Colonic mucosa (tissue), 4 donors: ENCODE results near the gene TSHZ1. TPM values are rescaled to one million over a fixed set of nuclear protein-coding genes. Genes with fewer than 3 reads are reported as not detected.
A peak's percentile ranks its signal among the peaks of the same experiment; 100 is the strongest.

Experiments
- DNase-seq: peaks from one replicate; pipeline ENCODE4 v3.0.0-alpha.2; 2020
- H3K27ac ChIP-seq: fragments of 200-600 bp; one replicate; pipeline ENCODE4 v1.8.0; 2021
- H3K27me3 ChIP-seq: fragments of 200-600 bp; one replicate; pipeline ENCODE4 v1.8.0; 2021
- H3K36me3 ChIP-seq: fragments of 200-600 bp; one replicate; pipeline ENCODE4 v1.8.0; 2021
- H3K4me1 ChIP-seq: fragments of 200-600 bp; one replicate; pipeline ENCODE4 v1.8.0; 2021; ENCODE audit warnings: mild to moderate bottlenecking
- H3K4me3 ChIP-seq: fragments of 200-600 bp; one replicate; pipeline ENCODE4 v1.8.0; 2021
- H3K9ac ChIP-seq, 2 donors: one replicate each; pipeline ENCODE4 v1.7.0; 2013; ENCODE audit warnings: control low read depth in 2 of 2, low read depth in 2 of 2, low read length in 2 of 2
- H3K9me3 ChIP-seq: fragments of 200-600 bp; one replicate; pipeline ENCODE4 v1.8.0; 2021
- CTCF ChIP-seq: fragments of 200-600 bp; IDR thresholded peaks from one replicate; pipeline ENCODE4 v1.8.0; 2022; ENCODE audit warnings: antibody characterized with exemption, mild to moderate bottlenecking
- intact Hi-C: fragments of 100-400 bp; cut with DNase I; formaldehyde crosslinking; loops from one replicate; pipeline ENCODE4 v1.14.1; 2022
- total RNA-seq, 2 donors: library from RNA; stranded (reverse); fragmentation: NEBNext Ultra II Directional in 1 of 2; extraction: Animal tissue kit (Norgen Biotek cat#: 25700) in 1 of 2; gene quantifications; one replicate each; pipeline ENCODE4 v1.2.1, GENCODE V29; 2021
- donor health status: healthy.
- donor health status: DM: no; HTN: no; CAD: no.
- donor health status: DM: no; HTN: no; CAD: no.

TSHZ1 gene
- total RNA-seq, 2 donors from 2014 or later: 16.6 to 34.3 TPM

GRCh38 chr18:75173738-75174137 is 36.9 kb upstream of the TSHZ1 start:
- no peak overlapping the region for H3K9ac ChIP-seq
- no peak for TF ChIP-seq CTCF
- no peaks in the 10 kb centered on the region for H3K9me3 ChIP-seq
- H3K27me3 ChIP-seq: no peaks in the 10 kb centered on the region
- no peaks in the 10 kb centered on the region for H3K36me3 ChIP-seq
- intact Hi-C loops: no loop called here
- H3K4me1 ChIP-seq: no peaks in the 10 kb centered on the region
- DNase-seq: no peak
- no peak overlapping the region for H3K4me3 ChIP-seq
- no peak overlapping the region for H3K27ac ChIP-seq

DNA sequence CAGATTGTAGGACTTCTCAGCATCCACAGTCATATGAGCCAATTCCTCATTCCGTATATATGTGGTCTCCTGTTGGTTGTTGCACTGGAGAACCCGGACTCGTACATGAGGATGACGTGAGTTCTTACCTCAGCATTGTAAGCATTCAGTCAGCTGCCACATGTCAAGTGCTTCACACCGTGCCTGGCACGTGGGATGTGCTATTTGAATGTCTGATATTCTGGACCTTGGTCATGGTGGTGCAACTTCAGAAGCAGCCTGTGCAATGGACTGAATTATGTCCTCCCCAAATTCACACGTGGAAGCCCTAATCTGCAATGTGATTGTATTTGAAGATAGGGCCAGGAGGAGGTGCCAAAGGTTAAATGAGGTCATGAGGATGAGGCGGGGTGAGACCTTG is 33.7 kb upstream of the TSHZ1 start:
- no peak for TF ChIP-seq CTCF
- H3K9me3 ChIP-seq: no peaks in the 10 kb centered on the region
- H3K27me3 ChIP-seq: no peaks in the 10 kb centered on the region
- H3K4me1 ChIP-seq: no peaks in the 10 kb centered on the region
- intact Hi-C loops: no loop called here
- no peak for DNase-seq
- no peak overlapping the region for H3K4me3 ChIP-seq
- no peaks in the 10 kb centered on the region for H3K36me3 ChIP-seq
- no peak overlapping the region for H3K27ac ChIP-seq
- H3K9ac ChIP-seq: no peak overlapping the region

GRCh38 chr18:75178376-75178775 is 32.2 kb upstream of the TSHZ1 start:
- Histone ChIP-seq H3K36me3 (no peaks in the 10 kb centered on the region), H3K9ac (peak overlapping the region in 1 of 2 donors; percentile 24), H3K27me3 (no peaks in the 10 kb centered on the region), H3K4me1 (no peaks in the 10 kb centered on the region), H3K27ac (no peak overlapping the region), H3K9me3 (no peaks in the 10 kb centered on the region), H3K4me3 (no peak overlapping the region)
- DNase-seq: no peak
- TF ChIP-seq CTCF: no peak
- intact Hi-C loops: no loop called here

GRCh38 chr18:75179819-75180600 is 30.6 kb upstream of the TSHZ1 start:
- Histone ChIP-seq H3K9me3 (no peaks in the 10 kb centered on the region), H3K27ac (no peak overlapping the region), H3K36me3 (no peaks in the 10 kb centered on the region), H3K4me1 (no peaks in the 10 kb centered on the region), H3K4me3 (no peak overlapping the region), H3K27me3 (no peaks in the 10 kb centered on the region), H3K9ac (no peak overlapping the region)
- no peak for TF ChIP-seq CTCF
- intact Hi-C loops: no loop called here
- no peak for DNase-seq

GRCh38 chr18:75183524-75183923 is 27.1 kb upstream of the TSHZ1 start:
- Histone ChIP-seq H3K36me3 (no peaks in the 10 kb centered on the region), H3K4me3 (no peak overlapping the region), H3K9me3 (no peaks in the 10 kb centered on the region), H3K27me3 (no peaks in the 10 kb centered on the region), H3K27ac (no peak overlapping the region), H3K9ac (no peak overlapping the region), H3K4me1 (no peaks in the 10 kb centered on the region)
- DNase-seq: no peak
- intact Hi-C loops: no loop called here
- TF ChIP-seq CTCF: no peak
